DMS53 treated with DMSO at 0.1 percent for 48 hours (cell line): ENCODE measurements around the gene NFE2L3.

Source experiments
- DNase-seq: peaks from one replicate; lab custom pipeline; 2025; ENCODE audit not compliant: unreplicated experiment; lab: John Stamatoyannopoulos, UW

NFE2L3 gene

GRCh38 chr7:26198133-26198780, 46.3 kb downstream of the NFE2L3 start:
- peak; percentile 28 for DNase-seq

GRCh38 chr7:26198781-26199169, 46.8 kb downstream of the NFE2L3 start:
- DNase-seq, result no peak

GRCh38 chr7:26199301-26200037, 47.5 kb downstream of the NFE2L3 start:
- no peak for DNase-seq

- peak; percentile 75 for DNase-seq
Measured at GRCh38 chr7:26200038-26200443, 48.0 kb downstream of the NFE2L3 start.

- DNase-seq, result peak; percentile 99
Measured at GRCh38 chr7:26200444-26201246, 48.6 kb downstream of the NFE2L3 start, which contains the start of gene HNRNPA2B1. Gene HNRNPA2B1, minus strand, starts transcription at chr7:26200746. Its CDS starts 169 bp downstream, at chr7:26200577.

GRCh38 chr7:26201247-26202018, 49.4 kb downstream of the NFE2L3 start, which contains the start of gene CBX3:
Gene CBX3, plus strand, starts transcription at chr7:26201745. Its CDS starts 1,254 bp downstream, at chr7:26202999.
- peak; percentile 92 for DNase-seq

- DNase-seq, result peak; percentile 67
Measured at GRCh38 chr7:26202019-26202990, 50.3 kb downstream of the NFE2L3 start.

- DNase-seq, result no peak
Measured at GRCh38 chr7:26203016-26203415, 51.0 kb downstream of the NFE2L3 start.

GRCh38 chr7:26208040-26208439, 56.0 kb downstream of the NFE2L3 start:
- DNase-seq, result no peak

GRCh38 chr7:26212921-26213718, 61.1 kb downstream of the NFE2L3 start:
- no peak for DNase-seq

GRCh38 chr7:26213807-26214515, 62.0 kb downstream of the NFE2L3 start:
- no peak for DNase-seq

GRCh38 chr7:26216049-26216448, 64.1 kb downstream of the NFE2L3 start:
- no peak for DNase-seq

GRCh38 chr7:26224359-26224758, 72.4 kb downstream of the NFE2L3 start:
- DNase-seq, result no peak

- DNase-seq, result no peak
Measured at GRCh38 chr7:26227987-26228386, 76.0 kb downstream of the NFE2L3 start.

- DNase-seq, result no peak
Measured at GRCh38 chr7:26233902-26234511, 82.0 kb downstream of the NFE2L3 start.
